ENCODE results near the gene ABL2. TPM values are rescaled to one million over a fixed set of nuclear protein-coding genes. Genes with fewer than 3 reads are reported as not detected.

Gene ABL2
- total and polyA plus RNA-seq, 9 of the 15 experiments (the other 6 are each of a cell fraction or from before 2014, with no cell fraction given): 1.4 to 15.0 (median 8.6) TPM

GRCh38 chr1:179151908-179152682, 77.4 kb downstream of the ABL2 start:
- in situ Hi-C loops (cut with MboI) (no loop called here), intact Hi-C loops (cut with micrococcal nuclease) (no loop called here)
- no TSS peak for BruUV-seq (replicated peaks)
- no peak overlapping the region for H3K4me3 ChIP-seq
- ChIA-PET CTCF (ENCODE audit: low intra/inter-chr PET ratio) (interaction anchor here (0.7 kb wide), 1 partner anchor 53 kb away, joined by 3 read pairs; no protein-coding TSS in a partner anchor), POLR2A (interaction anchor here (1.1 kb wide), 1 partner anchor 14 kb away, joined by 3 read pairs; no protein-coding TSS in a partner anchor)
- H3K4me2 ChIP-seq (ENCODE audit: insufficient read depth, low read length): no peak overlapping the region
- WGBS (ENCODE audit: insufficient coverage, low coverage, missing lambda C conversion rate): 54% methylated on average over 2 of the region's 2 CpGs
- H3K27ac ChIP-seq (ENCODE audit: extremely low read depth, low read depth, low read length): no peak overlapping the region
- H3K9me3 ChIP-seq (replicated peaks; ENCODE audit: control insufficient read depth, insufficient read depth, low read depth, low read length): no peaks in the 10 kb centered on the region
- no peaks in the 10 kb centered on the region for H3K36me3 ChIP-seq (ENCODE audit: control insufficient read depth, insufficient read depth, low read length)
- peaks cover 3% of the 10 kb centered on the region; the same call in 1 of the 3 replicates for H3K79me2 ChIP-seq (ENCODE audit: control insufficient read depth, insufficient read depth, low read length)
- no peak overlapping the region for H2AFZ ChIP-seq (ENCODE audit: low read depth, low read length)
- TF ChIP-seq ZSCAN29 (IDR thresholded peaks at IDR 0.05): no peak
- no peak for TF ChIP-seq HMG20B (CRISPR knock-in tag; IDR thresholded peaks at IDR 0.05)
- no peak for TF ChIP-seq TAL1 (IDR thresholded peaks at IDR 0.05)
- no peak for TF ChIP-seq PTTG1 (tag; IDR thresholded peaks at IDR 0.05; ENCODE audit: low read depth)
- no peak for TF ChIP-seq CTBP1 (IDR thresholded peaks at IDR 0.05; ENCODE audit: borderline replicate concordance)
- TF ChIP-seq MED1 (CRISPR knock-in tag; IDR thresholded peaks at IDR 0.05; ENCODE audit: borderline replicate concordance): no peak
- TF ChIP-seq ATF3 (IDR thresholded peaks at IDR 0.05): no peak
- TF ChIP-seq ATF3 (CRISPR knock-in tag; conservative IDR thresholded peaks at IDR 0.05): no peak
- H3K27me3 ChIP-seq (ENCODE audit: control insufficient read depth in 2 of 2, insufficient read depth in 2 of 2, low read length in 2 of 2): no peaks in the 10 kb centered on the region
- H4K20me1 ChIP-seq (replicated peaks; ENCODE audit: control insufficient read depth, insufficient read depth, low read length): no peaks in the 10 kb centered on the region; the same call in 1 of the 2 replicates
- H3K9ac ChIP-seq (ENCODE audit: insufficient read depth in 1 of 2, low read depth in 2 of 2, low read length in 2 of 2): no peak overlapping the region
- ATAC-seq: no peak
- peak; percentile 26 for FAIRE-seq
- H3K4me1 ChIP-seq (replicated peaks in 1 of 2; ENCODE audit: control insufficient read depth in 2 of 2, insufficient read depth in 2 of 2, low read length in 2 of 2): no peaks in the 10 kb centered on the region
- DNase-seq (ENCODE audit: extremely low read depth in 1 of 4, low spot score in 3 of 4): no peak
- H3K9me1 ChIP-seq (ENCODE audit: control insufficient read depth, insufficient read depth, low read length): no peaks in the 10 kb centered on the region
